ENCODE measurements around the gene UBE2D2. TPM values are rescaled to one million over a fixed set of nuclear protein-coding genes. Genes with fewer than 3 reads are reported as not detected.

The UBE2D2 gene
- total RNA-seq, 6 experiments from 2014 or later, result 38.3 to 68.3 (median 53.1) TPM

GRCh38 chr5:139635606-139636206 is 74.6 kb downstream of the UBE2D2 start:
- peak; percentile 19 to 39 (median 28) for ATAC-seq
- H3K27ac ChIP-seq, result peak overlapping the region; percentile 88 to 95 (median 94)
- TF ChIP-seq POLR2A (IDR thresholded peaks at IDR 0.05) (no peak), CTCF (IDR thresholded peaks at IDR 0.05) (peak; percentile 60 to 68 (median 64))
- intact Hi-C loops (cut with DNase I), result loop anchor here (5.0 kb wide), 2 partner anchors 52 to 132 kb away; no protein-coding TSS in a partner anchor
- peaks cover 8 to 52% (median 27%) of the 10 kb centered on the region in 4 donors for H3K4me1 ChIP-seq
- DNase-seq, result peak; percentile 74 to 80 (median 78)
- no peaks in the 10 kb centered on the region for H3K9me3 ChIP-seq
- no peak overlapping the region for H3K4me3 ChIP-seq
- no peaks in the 10 kb centered on the region for H3K36me3 ChIP-seq
- no peaks in the 10 kb centered on the region for H3K27me3 ChIP-seq

GRCh38 chr5:139636207-139636792 is 75.2 kb downstream of the UBE2D2 start:
- ATAC-seq, result no peak
- DNase-seq, result no peak

GRCh38 chr5:139636975-139637408 is 75.9 kb downstream of the UBE2D2 start:
- Histone ChIP-seq H3K36me3 (no peaks in the 10 kb centered on the region), H3K4me3 (peak overlapping the region; percentile 46 to 63 (median 59)), H3K27me3 (no peaks in the 10 kb centered on the region), H3K27ac (peak overlapping the region; percentile 88 to 95 (median 94)), H3K9me3 (no peaks in the 10 kb centered on the region), H3K4me1 (peaks cover 8 to 57% (median 27%) of the 10 kb centered on the region in 4 donors)
- no peak for TF ChIP-seq POLR2A (IDR thresholded peaks at IDR 0.05)
- TF ChIP-seq CTCF (IDR thresholded peaks at IDR 0.05), result no peak
- ATAC-seq, result peak; percentile 4 to 25 (median 12)
- WGBS (ENCODE audit: insufficient coverage, low coverage, low lambda C conversion rate, missing lambda C conversion rate), result 0% methylated on average over 2 of the region's 6 CpGs
- intact Hi-C loops (cut with DNase I), result loop anchor here (5.0 kb wide), 2 partner anchors 50 to 130 kb away; no protein-coding TSS in a partner anchor
- no peak for DNase-seq

More at GRCh38 chr5:139636207-139636792, 75.2 kb downstream of the UBE2D2 start:
- WGBS (ENCODE audit: insufficient coverage, low coverage, low lambda C conversion rate, missing lambda C conversion rate), result 50% methylated on average over 2 of the region's 2 CpGs
- no peak overlapping the region for H3K4me3 ChIP-seq
- intact Hi-C loops (cut with DNase I), result loop anchor here (5.0 kb wide), 2 partner anchors 51 to 131 kb away; no protein-coding TSS in a partner anchor
- no peaks in the 10 kb centered on the region for H3K27me3 ChIP-seq
- H3K9me3 ChIP-seq, result no peaks in the 10 kb centered on the region
- no peaks in the 10 kb centered on the region for H3K36me3 ChIP-seq
- peaks cover 8 to 52% (median 27%) of the 10 kb centered on the region in 4 donors for H3K4me1 ChIP-seq
- H3K27ac ChIP-seq, result peak overlapping the region; percentile 88 to 95 (median 94)
- TF ChIP-seq CTCF (IDR thresholded peaks at IDR 0.05) (no peak), POLR2A (IDR thresholded peaks at IDR 0.05) (no peak)

- no peaks in the 10 kb centered on the region for H3K9me3 ChIP-seq
- TF ChIP-seq POLR2A (IDR thresholded peaks at IDR 0.05), result no peak
- TF ChIP-seq CTCF (IDR thresholded peaks at IDR 0.05), result peak; percentile 14 to 57 (median 28)
- ATAC-seq (peak; percentile 58 to 74 (median 70)), DNase-seq (peak; percentile 92 to 95 (median 92))
- H3K36me3 ChIP-seq, result no peaks in the 10 kb centered on the region
- H3K27me3 ChIP-seq, result no peaks in the 10 kb centered on the region
- WGBS (ENCODE audit: insufficient coverage, low coverage, low lambda C conversion rate, missing lambda C conversion rate), result under 1% methylated on average over 28 of the region's 62 CpGs
- peak overlapping the region; percentile 88 to 95 (median 94) for H3K27ac ChIP-seq
- intact Hi-C loops (cut with DNase I), result loop anchor here (5.0 kb wide), 2 partner anchors 50 to 130 kb away; no protein-coding TSS in a partner anchor
- peaks cover 8 to 63% (median 29%) of the 10 kb centered on the region in 4 donors for H3K4me1 ChIP-seq
- H3K4me3 ChIP-seq, result peak overlapping the region; percentile 46 to 63 (median 59)
Observed at GRCh38 chr5:139637438-139638089, 76.4 kb downstream of the UBE2D2 start.
